RWPE1 (cell line): ENCODE data around the gene BIRC3.

Experiments
- CTCF ChIA-PET: fragments of 350-600 bp; sonication (Branson Sonifier 250); formaldehyde crosslinking; extraction: SDS; loops from one replicate; lab custom pipeline; 2021; lab: Yijun Ruan, JAX
- POLR2A ChIA-PET: fragments of 400-600 bp; formaldehyde crosslinking; extraction: SDS; loops from one replicate; lab custom pipeline; 2020; ENCODE audit warnings: antibody characterized with exemption; ENCODE audit not compliant: low non-redundant PET; lab: Yijun Ruan, JAX
- DNase-seq: peaks from one replicate; pipeline ENCODE4 v3.0.0; 2012; ENCODE audit warnings: low spot score
- H3K27ac ChIP-seq: fragments of 450-650 bp; 2 replicates; pipeline ENCODE4 v1.5.1; 2017
- CTCF ChIP-seq: fragments of 450-650 bp; conservative IDR thresholded peaks from 2 replicates; pipeline ENCODE4 v1.5.1; 2017; ENCODE audit warnings: low read depth, mild to moderate bottlenecking

Gene BIRC3

GRCh38 chr11:102283116-102283485 is 34.2 kb upstream of the BIRC3 start:
- no peak overlapping the region for H3K27ac ChIP-seq
- TF ChIP-seq CTCF = no peak
- DNase-seq = no peak
- ChIA-PET POLR2A (no interaction called here), CTCF (interaction anchor here (0.6 to 0.8 kb wide), 2 partner anchors 23 to 651 kb away, joined by 3 to 7 read pairs; no protein-coding TSS in a partner anchor)

- ChIA-PET POLR2A (no interaction called here), CTCF (interaction anchor here (0.5 to 1.1 kb wide), 4 partner anchors 58 to 650 kb away, joined by 3 to 7 read pairs (median 4); no protein-coding TSS in a partner anchor)
- no peak for TF ChIP-seq CTCF
- no peak for DNase-seq
- no peak overlapping the region for H3K27ac ChIP-seq
These were observed 33.3 kb upstream of the BIRC3 start for GRCh38 chr11:102284008-102284407.

GRCh38 chr11:102286292-102286691 is 31.0 kb upstream of the BIRC3 start:
- ChIA-PET POLR2A (interaction anchor here (0.7 kb wide), 1 partner anchor 192 kb away, joined by 4 read pairs; no protein-coding TSS in a partner anchor), CTCF (no interaction called here)
- no peak for TF ChIP-seq CTCF
- DNase-seq = no peak
- H3K27ac ChIP-seq = no peak overlapping the region

GRCh38 chr11:102287964-102288724 is 29.1 kb upstream of the BIRC3 start:
- ChIA-PET POLR2A (no interaction called here), CTCF (interaction anchor here (0.6 to 2.7 kb wide), 7 partner anchors 36 to 616 kb away, joined by 3 to 10 read pairs (median 3); no protein-coding TSS in a partner anchor)
- TF ChIP-seq CTCF = peak; percentile 75
- H3K27ac ChIP-seq = no peak overlapping the region
- peak; percentile 68 for DNase-seq

- H3K27ac ChIP-seq = no peak overlapping the region
- DNase-seq = no peak
- TF ChIP-seq CTCF = no peak
- CTCF ChIA-PET = interaction anchor here (0.6 to 2.7 kb wide), 5 partner anchors 36 to 616 kb away, joined by 3 to 10 read pairs (median 3); no protein-coding TSS in a partner anchor
- POLR2A ChIA-PET = no interaction called here
These were observed 28.6 kb upstream of the BIRC3 start for GRCh38 chr11:102288725-102289083.

GRCh38 chr11:102289592-102289991 is 27.7 kb upstream of the BIRC3 start:
- TF ChIP-seq CTCF = no peak
- ChIA-PET POLR2A (no interaction called here), CTCF (interaction anchor here (0.5 to 2.7 kb wide), 5 partner anchors 52 to 329 kb away, joined by 3 to 10 read pairs (median 4); no protein-coding TSS in a partner anchor)
- DNase-seq = no peak
- peak overlapping the region; percentile 66 for H3K27ac ChIP-seq
